K562 (cell line): ENCODE data around the gene VPS9D1. TPM values are rescaled to one million over a fixed set of nuclear protein-coding genes. Genes with fewer than 3 reads are reported as not detected.

Experiments used
- ADNP ChIP-seq: fragments of 200-800 bp; sonication (Bioruptor generic); IDR thresholded peaks from 2 replicates; pipeline ENCODE4 v1.6.1; 2016; ENCODE audit warnings: missing genetic modification characterization, missing compliant biosample characterization
- ARNT ChIP-seq, 2 experiments: fragments of 450-650 bp; IDR thresholded peaks; 2 replicates each; pipeline ENCODE4 v1.6.1; 2016; ENCODE audit warnings: mild to moderate bottlenecking in 1 of 2
- ATF3 ChIP-seq, 2 experiments: fragments of 450-650 bp in 1 of 2; sonication (generic) in 1 of 2; formaldehyde crosslinking in 1 of 2; IDR thresholded peaks in 1 of 2; conservative IDR thresholded peaks in 1 of 2; 2 replicates each; pipeline versions ENCODE4 v1.6.1 to v1.8.1; 2016 to 2023; ENCODE audit warnings: mild to moderate bottlenecking in 2 of 2, moderate library complexity in 2 of 2, inconsistent platforms in 1 of 2, missing genetic modification reagents in 1 of 2
- DMBX1 ChIP-seq: fragments of 250-450 bp; sonication (Bioruptor Pico); IDR thresholded peaks from 2 replicates; pipeline ENCODE4 v1.8.0; 2022; ENCODE audit warnings: inconsistent platforms, mild to moderate bottlenecking, moderate library complexity, borderline replicate concordance
- ELF2 ChIP-seq: fragments of 250-450 bp; sonication (Bioruptor Pico); IDR thresholded peaks from 2 replicates; pipeline ENCODE4 v1.5.0; 2021; ENCODE audit warnings: mild to moderate bottlenecking
- ETS2 ChIP-seq: IDR thresholded peaks from 2 replicates; pipeline ENCODE4 v1.6.1; 2016; ENCODE audit warnings: borderline replicate concordance, missing genetic modification characterization, mild to moderate bottlenecking, moderate library complexity, missing compliant biosample characterization; ENCODE audit not compliant: poor library complexity, severe bottlenecking
- GABPA ChIP-seq: fragments of 200-800 bp; sonication (Bioruptor generic); conservative IDR thresholded peaks from 2 replicates; pipeline ENCODE4 v1.6.1; 2016; ENCODE audit warnings: low read depth, missing genetic modification characterization, missing compliant biosample characterization
- HEY1 ChIP-seq: fragments of 250-450 bp; sonication (Bioruptor Pico); IDR thresholded peaks from 2 replicates; pipeline ENCODE4 v1.5.0; 2020; ENCODE audit warnings: mild to moderate bottlenecking, moderate library complexity, borderline replicate concordance
- HIVEP1 ChIP-seq: fragments of 250-450 bp; sonication (Bioruptor Pico); IDR thresholded peaks from 2 replicates; pipeline ENCODE4 v1.4.0; 2020; ENCODE audit warnings: mild to moderate bottlenecking
- HNRNPUL1 ChIP-seq: fragments of 200-400 bp; formaldehyde crosslinking; IDR thresholded peaks from 2 replicates; pipeline ENCODE4 v1.6.1; 2017; ENCODE audit warnings: low read length
- IRF1 ChIP-seq: sonication (generic); formaldehyde crosslinking; IDR thresholded peaks from 2 replicates; pipeline ENCODE4 v1.8.0; 2022; ENCODE audit warnings: missing genetic modification reagents, mild to moderate bottlenecking, borderline replicate concordance
- KAT8 ChIP-seq: fragments of 450-650 bp; IDR thresholded peaks from 2 replicates; pipeline ENCODE4 v1.6.1; 2016; ENCODE audit warnings: low read depth, mild to moderate bottlenecking
- MAFK ChIP-seq: IDR thresholded peaks from 2 replicates; pipeline ENCODE4 v1.6.1; 2011; ENCODE audit warnings: low read length, improper control_type of control experiment
- NONO ChIP-seq, 2 experiments: fragments of 200-400 bp in 1 of 2; fragments of 450-650 bp in 1 of 2; formaldehyde crosslinking in 1 of 2; IDR thresholded peaks; 2 replicates each; pipeline ENCODE4 v1.6.1; 2017; ENCODE audit warnings: low read depth in 2 of 2, mild to moderate bottlenecking in 2 of 2, moderate library complexity in 2 of 2, low read length in 1 of 2
- PHF21A ChIP-seq: fragments of 450-650 bp; IDR thresholded peaks from 2 replicates; pipeline ENCODE4 v1.6.1; 2017; ENCODE audit warnings: low read depth, borderline replicate concordance
- RBM15 ChIP-seq: fragments of 200-400 bp; formaldehyde crosslinking; IDR thresholded peaks from 2 replicates; pipeline ENCODE4 v1.6.1; 2018; ENCODE audit warnings: mild to moderate bottlenecking, low read length, moderate library complexity; ENCODE audit not compliant: insufficient read depth
- SIN3A ChIP-seq, 2 experiments: fragments of 150-350 bp in 1 of 2; IDR thresholded peaks; 2 replicates each; pipeline ENCODE4 v1.6.1; 2011 to 2016; ENCODE audit warnings: borderline replicate concordance in 2 of 2, low read depth in 2 of 2, low read length in 2 of 2, mild to moderate bottlenecking in 2 of 2, moderate library complexity in 2 of 2; ENCODE audit not compliant: control insufficient read depth in 1 of 2
- SNAPC5 ChIP-seq: fragments of 250-450 bp; sonication (Bioruptor Pico); IDR thresholded peaks from 2 replicates; pipeline ENCODE4 v1.8.0; 2021; ENCODE audit warnings: moderate library complexity, mild to moderate bottlenecking, inconsistent platforms
- SNIP1 ChIP-seq: fragments of 450-650 bp; IDR thresholded peaks from 2 replicates; pipeline ENCODE4 v1.7.1; 2017; ENCODE audit warnings: low read depth, mild to moderate bottlenecking
- SREBF2 ChIP-seq: sonication (generic); formaldehyde crosslinking; IDR thresholded peaks from 2 replicates; pipeline ENCODE4 v1.4.0; 2020; ENCODE audit warnings: mild to moderate bottlenecking, missing genetic modification reagents
- TEAD1 ChIP-seq, 2 experiments: fragments of 450-650 bp in 1 of 2; sonication (generic) in 1 of 2; formaldehyde crosslinking; IDR thresholded peaks; 2 replicates each; pipeline versions ENCODE4 v1.4.0 to v1.8.0; 2020 to 2022; ENCODE audit warnings: mild to moderate bottlenecking in 2 of 2, missing genetic modification reagents in 1 of 2
- ZNF143 ChIP-seq: sonication (generic); formaldehyde crosslinking; IDR thresholded peaks from 2 replicates; pipeline ENCODE4 v1.9.0; 2022; ENCODE audit warnings: mild to moderate bottlenecking, missing genetic modification reagents
- ZNF184 ChIP-seq: sonication (generic); formaldehyde crosslinking; IDR thresholded peaks from 2 replicates; pipeline ENCODE4 v1.5.0; 2020; ENCODE audit warnings: missing genetic modification reagents
- ZNF436 ChIP-seq: fragments of 250-450, 450-650 bp; sonication (Bioruptor Pico); formaldehyde crosslinking; IDR thresholded peaks from 2 replicates; pipeline ENCODE4 v1.7.0; 2020; ENCODE audit warnings: mild to moderate bottlenecking
- ZNF561 ChIP-seq: fragments of 450-650 bp; formaldehyde crosslinking; conservative IDR thresholded peaks from 2 replicates; pipeline ENCODE4 v1.4.0; 2020; ENCODE audit warnings: mild to moderate bottlenecking, moderate library complexity
- polyA plus RNA-seq, 8 experiments: library from polyadenylated mRNA; depleted of rRNA in 4 of 8; stranded (reverse) in 5 of 8; unstranded in 3 of 8; fragments of >200 nt; fragmentation: Nextera tagmentation in 2 of 8; fragmentation: Illumina TruSeq in 1 of 8; extraction: Ambion mirVana in 2 of 8; extraction: Trizol in 1 of 8; gene quantifications; 2 replicates each; pipeline versions ENCODE4 v1.2.1 to v1.2.3, GENCODE V29; 2011 to 2014; ENCODE audit warnings: inconsistent platforms in 1 of 8, missing spikeins in 1 of 8
- total RNA-seq, 7 experiments: library from RNA; depleted of rRNA in 6 of 7; stranded (reverse); fragments of >200 nt in 6 of 7; fragmentation: Illumina TruSeq in 2 of 7; extraction: Trizol in 2 of 7; gene quantifications; 2 replicates each; pipeline versions ENCODE4 v1.2.1 to v1.2.3, GENCODE V29; 2011 to 2021; ENCODE audit warnings: low replicate concordance in 1 of 7
- TF ChIP-seq, protein P1 (sequence below): fragments of 450-650 bp; formaldehyde crosslinking; IDR thresholded peaks from 2 replicates; pipeline ENCODE4 v1.4.0; 2020; ENCODE audit warnings: mild to moderate bottlenecking, moderate library complexity

The VPS9D1 gene
- total and polyA plus RNA-seq, 9 of the 15 experiments (the other 6 are each of a cell fraction or from before 2014, with no cell fraction given) = 0.33 to 3.1 (median 1.1) TPM

DNA sequence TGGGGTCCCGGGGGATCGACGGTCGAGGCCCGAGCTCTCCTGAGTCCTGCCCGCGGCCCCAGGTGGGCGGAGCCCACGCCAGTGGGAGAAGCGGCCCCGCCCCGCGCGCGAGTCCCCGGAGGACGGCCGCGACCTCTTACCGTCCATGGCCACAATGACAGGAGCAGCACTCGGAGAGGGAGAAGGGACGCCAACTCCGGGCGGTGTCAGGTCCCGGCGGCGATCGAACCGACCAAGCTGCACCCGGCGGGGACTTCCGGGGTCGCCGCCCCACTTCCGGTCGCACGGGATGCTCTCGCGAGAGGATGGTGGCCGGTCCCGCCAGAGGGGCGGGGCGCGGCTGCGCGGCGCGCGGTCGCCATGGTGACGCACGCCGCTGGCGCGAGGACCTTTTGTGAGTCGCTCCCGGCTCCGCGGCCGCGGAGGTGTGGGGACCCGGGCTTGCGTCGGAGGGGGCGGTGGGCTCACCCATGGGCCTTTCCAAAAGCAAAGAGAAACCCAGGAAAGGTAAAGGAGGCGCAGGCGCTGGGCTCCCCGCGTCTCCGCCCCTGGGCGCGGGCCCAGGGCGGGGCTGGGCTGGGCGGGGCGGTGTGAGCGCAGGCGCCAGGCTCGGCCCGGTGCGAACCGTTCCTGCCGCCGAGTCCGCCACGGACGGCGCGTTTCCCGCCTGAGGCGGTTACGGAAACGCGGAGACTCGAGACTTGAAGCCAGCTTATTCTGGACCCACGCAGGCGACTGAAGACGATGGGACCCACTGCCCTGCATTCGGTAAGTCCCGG is 63.1 kb downstream of the VPS9D1 start, which contains the start of the genes CHMP1A and SPATA33 (continued):
- TF ChIP-seq GABPA (tag) (peak; percentile 98), KAT8 (no peak), ELF2 (CRISPR knock-in tag) (peak; percentile 97), NONO (IDR thresholded peaks at IDR 0.05; ENCODE audit: low read depth in 2 of 2, low read length in 1 of 2) (no peak), ARNT (IDR thresholded peaks at IDR 0.05) (no peak), ZNF184 (CRISPR knock-in tag) (no peak), HEY1 (CRISPR knock-in tag) (no peak), PHF21A (no peak), ADNP (tag) (no peak), RBM15 (no peak), HIVEP1 (CRISPR knock-in tag) (no peak), ATF3 (IDR thresholded peaks at IDR 0.05) (no peak), ATF3 (CRISPR knock-in tag; conservative IDR thresholded peaks at IDR 0.05) (no peak), DMBX1 (CRISPR knock-in tag) (no peak), SNIP1 (no peak; the same call in 1 of the 2 replicates), TEAD1 (CRISPR knock-in tag; IDR thresholded peaks at IDR 0.05) (peak in 1 of 2 experiments; percentile 18; a peak in 1 of 4 replicates), MAFK (no peak), ZNF436 (CRISPR knock-in tag) (no peak), IRF1 (CRISPR knock-in tag) (no peak), HNRNPUL1 (no peak), ETS2 (tag) (no peak), SREBF2 (CRISPR knock-in tag) (no peak), SNAPC5 (CRISPR knock-in tag) (no peak), SIN3A (IDR thresholded peaks at IDR 0.05; ENCODE audit: borderline replicate concordance in 2 of 2, control insufficient read depth in 1 of 2, low read depth in 2 of 2, low read length in 2 of 2) (peak; percentile 87 to 96), ZNF143 (CRISPR knock-in tag) (peak; percentile 14; the same call in 1 of the 2 replicates), ZNF561 (CRISPR knock-in tag) (no peak)
- TF ChIP-seq, protein P1, sequence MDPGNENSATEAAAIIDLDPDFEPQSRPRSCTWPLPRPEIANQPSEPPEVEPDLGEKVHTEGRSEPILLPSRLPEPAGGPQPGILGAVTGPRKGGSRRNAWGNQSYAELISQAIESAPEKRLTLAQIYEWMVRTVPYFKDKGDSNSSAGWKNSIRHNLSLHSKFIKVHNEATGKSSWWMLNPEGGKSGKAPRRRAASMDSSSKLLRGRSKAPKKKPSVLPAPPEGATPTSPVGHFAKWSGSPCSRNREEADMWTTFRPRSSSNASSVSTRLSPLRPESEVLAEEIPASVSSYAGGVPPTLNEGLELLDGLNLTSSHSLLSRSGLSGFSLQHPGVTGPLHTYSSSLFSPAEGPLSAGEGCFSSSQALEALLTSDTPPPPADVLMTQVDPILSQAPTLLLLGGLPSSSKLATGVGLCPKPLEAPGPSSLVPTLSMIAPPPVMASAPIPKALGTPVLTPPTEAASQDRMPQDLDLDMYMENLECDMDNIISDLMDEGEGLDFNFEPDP (CRISPR knock-in tag) = no peak
